Measurements from ENCODE around the gene HPCAL1. TPM values are rescaled to one million over a fixed set of nuclear protein-coding genes. Genes with fewer than 3 reads are reported as not detected.

The HPCAL1 gene
- total and polyA plus RNA-seq, 2 of the 4 experiments (the other 2 are of a cell fraction): 8.2 to 33.7 TPM

DNA sequence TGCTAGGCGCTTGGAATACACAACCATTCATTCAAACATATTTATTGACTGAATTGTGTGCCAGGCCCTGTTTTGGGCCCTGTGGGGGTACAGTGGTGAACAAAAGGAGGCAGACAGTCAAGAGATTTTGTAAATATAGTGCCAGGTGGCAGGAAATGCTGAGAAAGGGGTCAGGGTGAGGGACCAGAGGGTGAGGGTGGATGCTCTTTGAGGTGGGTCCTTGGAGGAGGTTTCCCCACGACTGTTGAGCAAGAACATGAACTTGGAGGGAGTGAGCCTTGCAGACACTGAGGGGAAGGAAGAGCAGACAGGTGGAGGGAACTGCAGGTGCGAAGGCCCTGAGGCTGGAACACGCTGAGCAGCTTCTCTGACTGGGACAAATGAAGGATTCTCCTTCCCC, 104.7 kb downstream of the HPCAL1 start:
- Histone ChIP-seq H3K4me2 (ENCODE audit: low read depth, low read length) (no peak overlapping the region), H2AK5ac (ENCODE audit: low read depth, low read length) (0 out of 2 replicates have a peak overlapping the region, but pooled peaks have one; percentile 15), H3K23ac (ENCODE audit: low read depth, low read length) (no peak overlapping the region), H3K56ac (ENCODE audit: extremely low read depth, insufficient read depth, low read length) (no peak overlapping the region), H4K20me1 (ENCODE audit: insufficient read depth, low read length) (peaks cover 10% of the 10 kb centered on the region), H3K79me1 (ENCODE audit: low read depth in 1 of 2, low read length in 2 of 2) (peaks cover 0 to 9% of the 10 kb centered on the region in 2 experiments; a peak in 1 of 4 replicates), H3K18ac (ENCODE audit: low read depth, low read length) (no peak overlapping the region), H4K5ac (ENCODE audit: low read depth, low read length) (no peak overlapping the region), H4K91ac (ENCODE audit: insufficient read depth, low read depth, low read length) (no peak overlapping the region), H3K9me1 (ENCODE audit: insufficient read depth, low read length) (peaks cover 7% of the 10 kb centered on the region; the same call in 1 of the 2 replicates), H3K9ac (ENCODE audit: low read depth, low read length) (no peak overlapping the region), H3K27me3 (ENCODE audit: control insufficient read depth, insufficient read depth, low read length) (no peaks in the 10 kb centered on the region), H3K27ac (ENCODE audit: insufficient read depth, low read length) (no peak overlapping the region), H4K8ac (ENCODE audit: low read depth in 2 of 2, low read length in 2 of 2) (no peak overlapping the region), H3K9me3 (ENCODE audit: control insufficient read depth, insufficient read depth, low read length) (no peaks in the 10 kb centered on the region), H3K4me3 (ENCODE audit: insufficient read depth, low read depth, low read length) (no peak overlapping the region), H2AFZ (replicated peaks; ENCODE audit: low read length, poor library complexity) (no peak overlapping the region), H2BK15ac (ENCODE audit: low read depth, low read length) (no peak overlapping the region), H3K4ac (ENCODE audit: low read depth, low read length) (no peak overlapping the region), H3K14ac (replicated peaks; ENCODE audit: low read depth, low read length) (no peak overlapping the region), H2BK120ac (ENCODE audit: low read depth, low read length) (no peak overlapping the region), H2BK20ac (ENCODE audit: low read depth, low read length) (no peak overlapping the region), H2AK9ac (replicated peaks; ENCODE audit: low read depth, low read length, poor library complexity) (no peak overlapping the region), H3K36me3 (ENCODE audit: control insufficient read depth, insufficient read depth, low read length) (no peaks in the 10 kb centered on the region), H2BK5ac (ENCODE audit: low read depth, low read length, poor library complexity, severe bottlenecking) (no peak overlapping the region), H3K4me1 (ENCODE audit: control insufficient read depth, insufficient read depth, low read length) (peaks cover 21% of the 10 kb centered on the region)
- ChIA-PET CTCF (interaction anchor here (0.6 to 0.7 kb wide), 2 partner anchors 283 to 421 kb away, joined by 3 to 6 read pairs; no protein-coding TSS in a partner anchor), POLR2A (ENCODE audit: unreplicated experiment) (no interaction called here)
- no peak for ATAC-seq (ENCODE audit: low read depth)
- WGBS, 2 experiments (ENCODE audit: extremely low coverage in 2 of 2, insufficient read length in 1 of 2): 60% methylated on average over 1 of the region's 4 CpGs; no CpG with 5 or more reads in 1 of the 2 experiments
- dilution Hi-C loops (cut with HindIII; ENCODE audit: low sequenced_read_pairs, unreplicated experiment): no loop called here
- intact Hi-C loops (cut with micrococcal nuclease): loop anchor here (10.0 kb wide), 1 partner anchor 333 kb away; no protein-coding TSS in a partner anchor
- no TSS peak for BruUV-seq (replicated peaks)
- no peak for DNase-seq
- TF ChIP-seq, protein P1, sequence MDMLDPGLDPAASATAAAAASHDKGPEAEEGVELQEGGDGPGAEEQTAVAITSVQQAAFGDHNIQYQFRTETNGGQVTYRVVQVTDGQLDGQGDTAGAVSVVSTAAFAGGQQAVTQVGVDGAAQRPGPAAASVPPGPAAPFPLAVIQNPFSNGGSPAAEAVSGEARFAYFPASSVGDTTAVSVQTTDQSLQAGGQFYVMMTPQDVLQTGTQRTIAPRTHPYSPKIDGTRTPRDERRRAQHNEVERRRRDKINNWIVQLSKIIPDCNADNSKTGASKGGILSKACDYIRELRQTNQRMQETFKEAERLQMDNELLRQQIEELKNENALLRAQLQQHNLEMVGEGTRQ (IDR thresholded peaks at IDR 0.05; ENCODE audit: low read depth, low read length): no peak
- no peak for TF ChIP-seq MAFK (IDR thresholded peaks at IDR 0.05; ENCODE audit: low read depth, low read length)
- no peak for TF ChIP-seq BHLHE40 (IDR thresholded peaks at IDR 0.05; ENCODE audit: low read depth, low read length)
- TF ChIP-seq SMC3 (IDR thresholded peaks at IDR 0.05; ENCODE audit: low read depth, low read length): no peak
- TF ChIP-seq MXI1 (IDR thresholded peaks at IDR 0.05; ENCODE audit: borderline replicate concordance, low read depth, low read length): no peak
- no peak for TF ChIP-seq RFX5 (IDR thresholded peaks at IDR 0.05; ENCODE audit: low read depth, low read length)
- TF ChIP-seq CHD1 (IDR thresholded peaks at IDR 0.05; ENCODE audit: low read depth, low read length): no peak
- TF ChIP-seq, protein P2, sequence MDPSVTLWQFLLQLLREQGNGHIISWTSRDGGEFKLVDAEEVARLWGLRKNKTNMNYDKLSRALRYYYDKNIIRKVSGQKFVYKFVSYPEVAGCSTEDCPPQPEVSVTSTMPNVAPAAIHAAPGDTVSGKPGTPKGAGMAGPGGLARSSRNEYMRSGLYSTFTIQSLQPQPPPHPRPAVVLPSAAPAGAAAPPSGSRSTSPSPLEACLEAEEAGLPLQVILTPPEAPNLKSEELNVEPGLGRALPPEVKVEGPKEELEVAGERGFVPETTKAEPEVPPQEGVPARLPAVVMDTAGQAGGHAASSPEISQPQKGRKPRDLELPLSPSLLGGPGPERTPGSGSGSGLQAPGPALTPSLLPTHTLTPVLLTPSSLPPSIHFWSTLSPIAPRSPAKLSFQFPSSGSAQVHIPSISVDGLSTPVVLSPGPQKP (IDR thresholded peaks at IDR 0.05; ENCODE audit: borderline replicate concordance, low read depth, low read length): no peak
- TF ChIP-seq, protein P3, sequence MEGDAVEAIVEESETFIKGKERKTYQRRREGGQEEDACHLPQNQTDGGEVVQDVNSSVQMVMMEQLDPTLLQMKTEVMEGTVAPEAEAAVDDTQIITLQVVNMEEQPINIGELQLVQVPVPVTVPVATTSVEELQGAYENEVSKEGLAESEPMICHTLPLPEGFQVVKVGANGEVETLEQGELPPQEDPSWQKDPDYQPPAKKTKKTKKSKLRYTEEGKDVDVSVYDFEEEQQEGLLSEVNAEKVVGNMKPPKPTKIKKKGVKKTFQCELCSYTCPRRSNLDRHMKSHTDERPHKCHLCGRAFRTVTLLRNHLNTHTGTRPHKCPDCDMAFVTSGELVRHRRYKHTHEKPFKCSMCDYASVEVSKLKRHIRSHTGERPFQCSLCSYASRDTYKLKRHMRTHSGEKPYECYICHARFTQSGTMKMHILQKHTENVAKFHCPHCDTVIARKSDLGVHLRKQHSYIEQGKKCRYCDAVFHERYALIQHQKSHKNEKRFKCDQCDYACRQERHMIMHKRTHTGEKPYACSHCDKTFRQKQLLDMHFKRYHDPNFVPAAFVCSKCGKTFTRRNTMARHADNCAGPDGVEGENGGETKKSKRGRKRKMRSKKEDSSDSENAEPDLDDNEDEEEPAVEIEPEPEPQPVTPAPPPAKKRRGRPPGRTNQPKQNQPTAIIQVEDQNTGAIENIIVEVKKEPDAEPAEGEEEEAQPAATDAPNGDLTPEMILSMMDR (conservative IDR thresholded peaks at IDR 0.05; ENCODE audit: low read depth, low read length): no peak
- TF ChIP-seq RCOR1 (IDR thresholded peaks at IDR 0.05; ENCODE audit: insufficient replicate concordance, low read length): no peak
- TF ChIP-seq NFE2L2 (IDR thresholded peaks at IDR 0.05; ENCODE audit: low read depth, low read length): no peak
- no peak for TF ChIP-seq RAD21 (IDR thresholded peaks at IDR 0.05; ENCODE audit: low read length)
- TF ChIP-seq FOS (IDR thresholded peaks at IDR 0.05; ENCODE audit: low read depth, low read length): no peak
- in situ Hi-C loops (cut with MboI; ENCODE audit: low sequenced_read_pairs): loop anchor here (10.0 kb wide), 1 partner anchor 263 kb away; no protein-coding TSS in a partner anchor
